GM18499 (cell line): ENCODE data around the gene TIMP1.
"Not testable (repeated sequence)": the region's sequence is repeated elsewhere in the genome, so short reads cannot be mapped to it uniquely, and the experiment has no call there.

Experiments used
- ATAC-seq: cut with Tn5 transposase; IDR thresholded peaks from one replicate; pipeline ENCODE4 v1.9.1; 2021; ENCODE audit warnings: moderate number of reproducible peaks; ENCODE audit not compliant: insufficient read depth, unreplicated experiment

Gene TIMP1

GRCh38 chrX:47595716-47596251 is 13.5 kb downstream of the TIMP1 start:
- no peak for ATAC-seq

GRCh38 chrX:47596256-47596655 is 14.0 kb downstream of the TIMP1 start:
- no peak for ATAC-seq

- no peak for ATAC-seq
Measured at GRCh38 chrX:47597222-47597621, 15.0 kb downstream of the TIMP1 start.

GRCh38 chrX:47603125-47603524 is 20.9 kb downstream of the TIMP1 start:
- not testable (repeated sequence) for ATAC-seq

GRCh38 chrX:47605024-47605423 is 22.8 kb downstream of the TIMP1 start:
- ATAC-seq, result no peak

- ATAC-seq, result no peak
Measured at GRCh38 chrX:47607091-47607490, 24.9 kb downstream of the TIMP1 start.

- ATAC-seq, result no peak
Measured at GRCh38 chrX:47608130-47608810, 26.0 kb downstream of the TIMP1 start.

GRCh38 chrX:47610511-47610910 is 28.3 kb downstream of the TIMP1 start:
- ATAC-seq, result no peak

- ATAC-seq, result no peak
Measured at GRCh38 chrX:47611489-47611888, 29.3 kb downstream of the TIMP1 start.

- no peak for ATAC-seq
Measured at GRCh38 chrX:47611926-47612325, 29.7 kb downstream of the TIMP1 start.

- ATAC-seq, result no peak
Measured at GRCh38 chrX:47612418-47612817, 30.2 kb downstream of the TIMP1 start.

GRCh38 chrX:47613082-47613481 is 30.8 kb downstream of the TIMP1 start:
- no peak for ATAC-seq

- no peak for ATAC-seq
Measured at GRCh38 chrX:47614618-47615017, 32.4 kb downstream of the TIMP1 start.

- no peak for ATAC-seq
Measured at GRCh38 chrX:47618923-47619485, 36.8 kb downstream of the TIMP1 start.

GRCh38 chrX:47619486-47620302 is 37.5 kb downstream of the TIMP1 start, which contains the start of gene SYN1:
Gene SYN1 (minus strand): TSS chrX:47619857. CDS start chrX:47619728, 129 bp downstream.
- ATAC-seq, result no peak

- ATAC-seq, result no peak
Measured at GRCh38 chrX:47620303-47620685, 38.1 kb downstream of the TIMP1 start.

GRCh38 chrX:47621851-47622250 is 39.6 kb downstream of the TIMP1 start:
- ATAC-seq, result no peak

- no peak for ATAC-seq
Measured at GRCh38 chrX:47623540-47624027, 41.3 kb downstream of the TIMP1 start.

- ATAC-seq, result no peak
Measured at GRCh38 chrX:47625365-47625764, 43.1 kb downstream of the TIMP1 start.

- ATAC-seq, result no peak
Measured at GRCh38 chrX:47628982-47629381, 46.7 kb downstream of the TIMP1 start.
